ENCODE results near the gene TRERF1.

Gene TRERF1

GRCh38 chr6:42278131-42278853 lies 173.4 kb downstream of the TRERF1 start:
- DNase-seq (ENCODE audit: low read depth in 2 of 3, low spot score in 1 of 3), result no peak

GRCh38 chr6:42276034-42276890 lies 175.5 kb downstream of the TRERF1 start:
- DNase-seq (ENCODE audit: low read depth in 2 of 3, low spot score in 1 of 3), result no peak

DNA sequence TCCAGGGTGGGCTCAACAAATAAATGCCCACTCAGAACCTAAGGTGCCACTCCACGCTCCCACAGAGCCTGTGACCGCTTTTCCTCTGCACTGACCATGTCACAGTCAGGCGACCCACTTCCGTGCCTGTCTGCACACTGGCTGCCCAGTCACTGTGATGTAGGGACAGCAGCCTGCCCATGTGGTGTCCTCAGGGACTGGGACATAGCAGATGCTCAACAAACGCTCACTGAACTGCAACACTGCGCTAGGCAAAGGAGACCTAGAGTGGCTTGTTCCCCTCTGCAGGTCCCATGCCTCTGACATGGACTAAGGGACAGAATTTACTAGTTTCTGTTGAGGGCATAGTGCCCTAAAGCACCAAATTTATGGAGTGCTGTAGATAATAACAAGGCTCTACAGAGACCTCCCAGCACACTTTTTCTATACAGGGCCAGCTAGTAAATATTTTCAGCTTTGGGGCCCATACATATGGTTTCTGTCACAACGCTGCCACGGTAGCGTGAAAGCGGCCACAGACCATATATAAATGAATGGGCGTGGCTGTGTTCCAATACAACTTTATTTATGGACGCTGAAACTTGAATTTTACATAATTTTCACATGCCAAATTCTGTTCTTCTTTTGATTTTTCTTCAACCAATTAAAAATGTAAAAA lies 176.2 kb downstream of the TRERF1 start:
- DNase-seq (ENCODE audit: low read depth in 2 of 3, low spot score in 1 of 3), result no peak

GRCh38 chr6:42274898-42275297 lies 176.8 kb downstream of the TRERF1 start:
- no peak for DNase-seq (ENCODE audit: low read depth in 2 of 3, low spot score in 1 of 3)

- DNase-seq (ENCODE audit: low read depth in 2 of 3, low spot score in 1 of 3), result no peak
Measured at GRCh38 chr6:42271834-42272805, 179.6 kb downstream of the TRERF1 start.

DNA sequence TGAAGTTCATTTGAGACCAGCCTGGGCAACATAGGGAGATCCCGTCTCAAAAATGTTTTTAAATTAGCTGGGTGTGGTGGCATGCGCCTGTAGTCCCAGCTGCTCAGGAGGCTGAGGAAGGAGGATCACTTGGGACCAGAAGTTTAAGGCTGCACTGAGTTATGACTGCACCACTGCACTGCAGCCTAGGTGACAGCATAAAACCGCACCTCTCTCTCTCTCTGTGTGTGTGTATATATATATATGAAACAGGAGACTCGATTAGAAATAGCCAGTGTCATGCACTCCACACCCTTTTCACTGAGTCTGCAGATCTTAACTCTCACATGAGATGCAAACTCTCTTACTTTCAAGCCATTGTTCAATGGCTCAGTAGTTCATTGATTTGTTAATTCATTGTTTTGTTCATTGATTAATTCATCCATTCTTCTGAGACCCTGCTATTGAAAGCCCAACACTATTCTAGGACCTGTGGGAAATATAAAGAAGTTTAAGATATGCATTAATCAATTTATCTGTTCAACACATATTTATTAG lies 181.7 kb downstream of the TRERF1 start:
- DNase-seq (ENCODE audit: low read depth in 2 of 3, low spot score in 1 of 3), result no peak

GRCh38 chr6:42269553-42269952 lies 182.2 kb downstream of the TRERF1 start:
- DNase-seq (ENCODE audit: low read depth in 2 of 3, low spot score in 1 of 3), result no peak

DNA sequence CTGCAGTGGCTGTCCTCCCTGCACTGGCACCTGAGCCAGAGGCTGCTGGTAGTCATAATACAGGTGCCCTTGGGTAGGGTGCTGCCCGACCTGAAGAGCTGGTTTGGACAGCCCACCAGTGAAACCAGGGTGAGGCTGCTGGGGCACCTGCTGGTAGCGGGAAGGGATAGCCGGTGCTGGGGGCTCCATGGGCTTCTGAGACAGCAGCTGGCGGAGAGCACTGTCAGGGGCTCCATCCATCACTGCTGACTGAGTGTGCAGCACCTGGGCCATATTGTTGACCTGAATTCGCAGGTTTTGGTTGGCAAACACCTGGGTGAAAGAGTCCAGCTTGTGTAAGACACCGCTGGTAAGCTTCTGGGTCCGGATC lies 182.9 kb downstream of the TRERF1 start:
- DNase-seq (ENCODE audit: low read depth in 2 of 3, low spot score in 1 of 3), result no peak

DNA sequence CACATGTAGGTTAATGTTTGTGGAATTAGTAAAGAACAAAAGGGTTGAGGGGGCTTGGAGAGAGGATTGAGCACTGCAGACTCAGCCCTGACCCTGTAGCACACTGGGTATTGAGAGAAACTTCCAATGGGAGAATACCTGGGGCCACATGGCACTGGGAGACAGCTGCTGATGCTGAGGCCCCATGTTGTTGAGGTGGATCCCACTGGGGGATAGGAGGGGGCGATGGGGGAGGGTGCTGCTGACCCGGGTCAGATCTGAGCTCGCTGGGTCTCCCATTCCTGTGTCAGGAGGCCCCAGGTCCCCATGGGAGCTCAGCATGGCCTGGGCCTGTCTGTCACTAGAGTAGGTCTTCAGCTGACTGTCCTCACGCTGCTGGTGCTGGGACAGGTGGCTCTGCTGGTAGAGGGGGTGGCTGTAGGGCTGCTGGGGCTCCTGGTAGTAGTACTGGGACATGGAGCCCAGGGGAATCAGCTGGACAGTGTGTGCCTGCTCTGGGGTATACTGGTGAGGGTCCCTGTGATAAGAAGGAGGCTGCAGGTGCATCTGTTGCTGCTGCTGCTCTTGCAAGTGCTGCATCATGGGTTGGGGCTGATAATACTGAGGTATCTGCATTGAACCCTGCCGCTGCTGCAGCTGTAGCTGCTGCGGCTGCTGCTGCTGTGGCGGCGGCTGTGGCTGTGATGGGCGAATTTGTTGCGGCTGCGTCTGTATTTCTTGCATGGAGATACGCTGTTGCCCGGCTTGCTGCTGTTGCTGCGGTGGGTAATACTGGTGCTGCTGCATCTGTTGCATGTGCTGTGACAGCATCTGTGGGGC lies 183.5 kb downstream of the TRERF1 start:
- DNase-seq (ENCODE audit: low read depth in 2 of 3, low spot score in 1 of 3), result no peak

DNA sequence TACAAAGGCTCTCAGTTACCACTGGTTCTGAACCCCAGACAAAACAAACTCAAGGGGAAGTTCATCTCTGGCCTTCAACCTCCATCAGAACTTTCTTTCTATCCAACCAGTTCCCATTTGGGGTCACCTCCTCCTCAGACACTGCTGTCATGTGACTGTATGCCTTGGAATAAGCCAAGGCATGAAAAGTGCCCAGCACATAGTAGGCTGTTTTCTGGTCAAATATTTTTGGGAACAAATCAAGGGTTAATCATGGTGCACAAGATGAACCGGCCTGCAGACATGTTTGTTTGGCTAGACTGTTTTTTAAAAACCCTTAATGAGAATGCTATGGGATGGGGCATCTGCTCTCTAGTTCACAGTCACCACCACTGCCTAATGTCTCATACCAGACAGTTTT lies 185.2 kb downstream of the TRERF1 start:
- DNase-seq (ENCODE audit: low read depth in 2 of 3, low spot score in 1 of 3), result no peak

GRCh38 chr6:42264852-42265390 lies 186.8 kb downstream of the TRERF1 start:
- no peak for DNase-seq (ENCODE audit: low read depth in 2 of 3, low spot score in 1 of 3)

- DNase-seq (ENCODE audit: low read depth in 2 of 3, low spot score in 1 of 3), result no peak
Measured at GRCh38 chr6:42264162-42264851, 187.4 kb downstream of the TRERF1 start.

DNA sequence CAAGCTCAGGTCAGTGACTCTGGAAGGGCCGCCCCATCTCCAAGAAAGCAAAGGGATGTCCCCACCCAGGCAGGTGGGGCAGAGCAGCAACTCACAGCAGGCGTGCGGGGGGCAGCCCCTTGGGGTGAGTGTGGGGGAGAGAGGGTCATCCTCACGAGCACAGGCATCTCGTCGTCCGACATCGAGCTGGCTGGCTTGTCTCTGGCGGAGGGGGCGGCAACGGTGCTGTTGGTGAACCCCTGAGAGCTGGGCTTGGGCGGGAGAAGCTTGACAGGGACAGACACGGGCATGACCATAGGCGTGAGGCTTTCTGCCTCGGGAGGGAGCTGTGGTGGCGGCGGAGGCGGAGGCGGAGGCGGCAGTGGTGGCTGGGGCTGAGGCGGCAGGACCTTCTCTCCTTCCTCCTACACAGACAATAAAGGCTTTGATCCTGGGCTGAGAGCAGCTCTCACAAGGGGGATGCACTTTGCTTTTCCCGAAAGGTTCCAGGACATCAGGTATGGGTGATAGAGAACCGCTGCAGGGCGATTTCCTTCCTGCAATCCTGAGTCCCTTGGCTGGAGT lies 188.5 kb downstream of the TRERF1 start:
- DNase-seq (ENCODE audit: low read depth in 2 of 3, low spot score in 1 of 3), result no peak

DNA sequence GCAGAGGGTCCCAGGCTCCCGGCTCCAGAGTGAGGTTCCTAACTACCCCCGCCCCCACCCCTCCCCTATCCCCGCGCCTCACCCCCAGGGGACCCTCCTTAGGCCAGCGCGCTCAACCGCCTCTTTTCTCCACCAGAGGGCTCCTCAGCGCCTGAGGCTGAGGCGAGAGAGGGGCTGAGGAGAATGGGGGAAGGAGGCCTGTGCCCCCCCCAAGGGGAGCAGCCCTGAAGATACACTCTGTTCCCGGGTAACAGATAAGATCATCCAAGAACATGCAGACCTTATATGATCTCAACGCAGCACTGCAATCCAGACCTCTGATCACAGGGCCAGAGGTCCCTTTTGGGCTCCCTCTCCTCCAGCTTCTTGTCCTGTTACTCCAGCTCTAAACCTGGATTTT lies 190.8 kb downstream of the TRERF1 start:
- DNase-seq (ENCODE audit: low read depth in 2 of 3, low spot score in 1 of 3), result peak in 1 of 3 donors; percentile 13

DNA sequence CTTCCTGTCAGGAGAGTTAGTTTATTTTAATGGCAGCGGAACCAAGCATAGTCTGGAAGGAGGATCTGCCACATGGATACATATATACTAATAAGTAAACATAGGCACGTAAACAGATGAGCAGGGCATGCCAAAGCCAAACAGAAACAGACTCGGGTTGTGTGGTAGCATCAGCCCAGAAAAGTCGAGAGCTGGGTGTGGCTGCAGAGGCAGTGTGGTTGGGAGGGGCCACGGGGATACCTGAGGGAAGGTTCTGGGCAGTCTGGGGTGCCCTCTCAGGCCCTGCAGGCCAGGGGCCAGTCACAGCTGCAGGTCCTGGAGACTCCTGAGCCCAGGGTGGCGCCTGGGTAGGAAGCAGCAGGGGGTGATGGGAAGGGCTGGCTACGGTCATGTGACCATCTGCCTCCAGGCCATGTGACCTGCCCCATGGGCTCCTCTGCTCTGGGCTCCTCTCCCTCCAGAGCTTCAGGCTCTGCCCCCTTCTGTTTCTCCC lies 191.3 kb downstream of the TRERF1 start:
- no peak for DNase-seq (ENCODE audit: low read depth in 2 of 3, low spot score in 1 of 3)

DNA sequence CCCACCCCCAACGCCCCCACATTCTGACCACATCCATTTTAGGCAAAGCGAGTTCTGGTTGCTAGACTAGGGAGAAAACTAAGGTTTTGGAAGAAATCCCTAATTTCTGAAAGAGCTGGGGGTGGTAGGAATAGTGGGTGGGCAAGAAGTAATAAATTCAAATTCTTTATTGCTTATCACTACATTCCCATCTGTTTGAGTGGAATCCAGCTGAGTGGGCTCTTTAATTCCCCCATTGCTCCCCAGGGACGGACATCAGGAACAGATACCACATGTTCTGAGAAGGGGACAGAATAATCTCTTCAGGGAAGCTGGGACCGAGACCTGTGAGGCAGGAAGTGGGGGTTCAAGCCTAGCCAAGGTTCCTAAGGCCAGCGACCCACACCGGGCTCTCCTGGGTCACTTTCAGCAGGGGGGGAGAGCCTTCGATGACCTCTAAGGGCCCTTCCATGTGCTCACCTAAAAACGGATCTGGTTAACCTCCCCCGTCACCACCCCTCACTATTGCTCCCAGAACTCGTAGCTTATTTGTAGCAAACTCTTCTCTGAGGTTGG lies 191.8 kb downstream of the TRERF1 start:
- no peak for DNase-seq (ENCODE audit: low read depth in 2 of 3, low spot score in 1 of 3)

- no peak for DNase-seq (ENCODE audit: low read depth in 2 of 3, low spot score in 1 of 3)
Measured at GRCh38 chr6:42259286-42259685, 192.4 kb downstream of the TRERF1 start.

- DNase-seq (ENCODE audit: low read depth in 2 of 3, low spot score in 1 of 3), result no peak
Measured at GRCh38 chr6:42257614-42258013, 194.1 kb downstream of the TRERF1 start.
